ENCODE data around the gene GRPEL2. TPM values are rescaled to one million over a fixed set of nuclear protein-coding genes. Genes with fewer than 3 reads are reported as not detected.

Gene GRPEL2
- total and polyA plus RNA-seq, 2 donors (not counting 3 experiments of a cell fraction or from before 2014, with no cell fraction given), result 7.6 to 32.5 TPM

GRCh38 chr5:149379177-149379761 is 34.0 kb downstream of the GRPEL2 start, which contains the start of gene IL17B:
Gene IL17B, minus strand, starts transcription at chr5:149379292. Its CDS starts 67 bp downstream, at chr5:149379225.
- H3K9ac ChIP-seq (replicated peaks; ENCODE audit: extremely low read depth, insufficient read depth, low read length), result no peak within 1 kb of the TSS
- H2AFZ ChIP-seq (ENCODE audit: low read depth, low read length), result no peak within 1 kb of the TSS
- no peak for DNase-seq (ENCODE audit: low read depth, low spot score)
- no peaks in the 10 kb centered on the region for H4K20me1 ChIP-seq (replicated peaks; ENCODE audit: control insufficient read depth, extremely low read depth, insufficient read depth, low read length)
- no peak within 1 kb of the TSS for H3K27ac ChIP-seq (ENCODE audit: insufficient read depth, low read depth, low read length)
- CTCF ChIA-PET, result interaction anchor here (0.9 to 2.0 kb wide), 6 partner anchors 7 to 186 kb away, joined by 3 to 12 read pairs (median 5); no protein-coding TSS in a partner anchor
- H3K36me3 ChIP-seq (ENCODE audit: control insufficient read depth in 2 of 2, extremely low read depth in 1 of 2, insufficient read depth in 2 of 2, low read length in 2 of 2), result no peaks in the 10 kb centered on the region
- dilution Hi-C loops (cut with MboI; ENCODE audit: extremely low pct_ligation_motif_present, low sequenced_read_pairs), result no loop called here
- H3K4me1 ChIP-seq (ENCODE audit: control insufficient read depth, extremely low read depth, insufficient read depth, low read length), result no peaks in the 10 kb centered on the region
- TF ChIP-seq EZH2 (IDR thresholded peaks at IDR 0.05; ENCODE audit: borderline replicate concordance, low read depth, low read length, severe bottlenecking) (no peak), CTCF (IDR thresholded peaks at IDR 0.05; ENCODE audit: extremely low read depth in 1 of 2, insufficient read depth in 1 of 2, low read depth in 1 of 2, low read length in 2 of 2) (no peak), POLR2AphosphoS5 (IDR thresholded peaks at IDR 0.05; ENCODE audit: insufficient read depth, low read depth, low read length) (no peak), POLR2A (IDR thresholded peaks at IDR 0.05; ENCODE audit: low read depth, low read length) (no peak), FOS (IDR thresholded peaks at IDR 0.05; ENCODE audit: borderline replicate concordance, insufficient read depth, low read length) (no peak), MYC (IDR thresholded peaks at IDR 0.05; ENCODE audit: low read depth, low read length) (no peak), JUN (IDR thresholded peaks at IDR 0.05; ENCODE audit: borderline replicate concordance, insufficient read depth, insufficient read length, low read depth) (no peak), MAX (IDR thresholded peaks at IDR 0.05; ENCODE audit: insufficient read depth, insufficient read length) (no peak), GATA2 (IDR thresholded peaks at IDR 0.05; ENCODE audit: insufficient read depth, insufficient read length, low read depth, low read length) (no peak)
- H3K4me3 ChIP-seq (replicated peaks in 1 of 3; ENCODE audit: insufficient read depth in 1 of 3, low read depth in 1 of 3, low read length in 3 of 3), result no peak within 1 kb of the TSS
- no peaks in the 10 kb centered on the region for H3K9me1 ChIP-seq (replicated peaks; ENCODE audit: control insufficient read depth, extremely low read depth, insufficient read depth, low read length)
- FAIRE-seq, result no peak
- H3K4me2 ChIP-seq (ENCODE audit: insufficient read depth, low read length), result no peak within 1 kb of the TSS
- H3K79me2 ChIP-seq (ENCODE audit: control insufficient read depth, insufficient read depth, low read length), result no peaks in the 10 kb centered on the region
- no peaks in the 10 kb centered on the region for H3K9me3 ChIP-seq (replicated peaks; ENCODE audit: control insufficient read depth, insufficient read depth, low read length)
- no TSS peak for BruUV-seq (replicated peaks)
- no peaks in the 10 kb centered on the region for H3K27me3 ChIP-seq (ENCODE audit: control insufficient read depth in 2 of 2, insufficient read depth in 2 of 2, low read length in 2 of 2)
- POLR2A ChIA-PET, result no interaction called here
- intact Hi-C loops (cut with micrococcal nuclease), result no loop called here
